SU-DHL-6 (cell line): ENCODE measurements around the gene MCTP1.

Experiments
- EZH2phosphoT487 ChIP-seq: fragments of 200-600 bp; sonication (generic), shearing (Covaris generic); conservative IDR thresholded peaks from 2 replicates; pipeline ENCODE4 v1.6.1; 2018; ENCODE audit warnings: mild to moderate bottlenecking, antibody characterized with exemption, low read length, moderate library complexity, mixed read lengths
- TF ChIP-seq, protein P1 (sequence below): fragments of 200-600 bp; sonication (generic); IDR thresholded peaks from one replicate; pipeline ENCODE4 v1.5.1; 2017; ENCODE audit warnings: antibody characterized with exemption, mild to moderate bottlenecking, low read length, moderate library complexity; ENCODE audit not compliant: insufficient read depth, poor library complexity, severe bottlenecking

DNA sequence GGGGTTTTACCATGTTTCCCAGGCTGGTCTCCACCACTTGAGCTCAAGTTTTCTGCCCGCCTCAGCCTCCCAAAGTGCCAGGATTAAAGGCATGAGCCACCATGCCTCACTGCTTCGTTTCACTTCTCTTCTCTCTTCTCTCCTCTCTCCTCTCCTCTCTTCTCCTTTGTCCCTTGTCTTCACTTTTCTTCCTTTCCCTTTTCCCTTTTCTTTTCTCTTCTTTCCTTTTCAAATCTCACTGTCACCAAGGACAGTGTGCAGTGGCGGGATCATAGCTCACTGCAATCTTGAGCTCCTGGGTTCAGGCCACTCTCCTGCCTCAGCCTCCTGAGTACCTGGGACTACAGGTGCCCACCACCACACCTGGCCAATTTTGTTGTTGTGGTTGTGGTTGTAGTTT, 617.0 kb downstream of the MCTP1 start:
- TF ChIP-seq, protein P1, sequence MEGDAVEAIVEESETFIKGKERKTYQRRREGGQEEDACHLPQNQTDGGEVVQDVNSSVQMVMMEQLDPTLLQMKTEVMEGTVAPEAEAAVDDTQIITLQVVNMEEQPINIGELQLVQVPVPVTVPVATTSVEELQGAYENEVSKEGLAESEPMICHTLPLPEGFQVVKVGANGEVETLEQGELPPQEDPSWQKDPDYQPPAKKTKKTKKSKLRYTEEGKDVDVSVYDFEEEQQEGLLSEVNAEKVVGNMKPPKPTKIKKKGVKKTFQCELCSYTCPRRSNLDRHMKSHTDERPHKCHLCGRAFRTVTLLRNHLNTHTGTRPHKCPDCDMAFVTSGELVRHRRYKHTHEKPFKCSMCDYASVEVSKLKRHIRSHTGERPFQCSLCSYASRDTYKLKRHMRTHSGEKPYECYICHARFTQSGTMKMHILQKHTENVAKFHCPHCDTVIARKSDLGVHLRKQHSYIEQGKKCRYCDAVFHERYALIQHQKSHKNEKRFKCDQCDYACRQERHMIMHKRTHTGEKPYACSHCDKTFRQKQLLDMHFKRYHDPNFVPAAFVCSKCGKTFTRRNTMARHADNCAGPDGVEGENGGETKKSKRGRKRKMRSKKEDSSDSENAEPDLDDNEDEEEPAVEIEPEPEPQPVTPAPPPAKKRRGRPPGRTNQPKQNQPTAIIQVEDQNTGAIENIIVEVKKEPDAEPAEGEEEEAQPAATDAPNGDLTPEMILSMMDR: no peak
- no peak for TF ChIP-seq EZH2phosphoT487
